Esophagus (tissue), 2 donors: ENCODE measurements around the gene LSAMP. TPM values are rescaled to one million over a fixed set of nuclear protein-coding genes. Genes with fewer than 3 reads are reported as not detected.
A peak's percentile ranks its signal among the peaks of the same experiment; 100 is the strongest.
"Not testable (repeated sequence)": the region's sequence is repeated elsewhere in the genome, so short reads cannot be mapped to it uniquely, and the experiment has no call there.

Source experiments
- H3K27ac ChIP-seq, 2 donors: one replicate each; pipeline ENCODE4 v1.5.1; 2013; ENCODE audit warnings: low read depth in 2 of 2, mild to moderate bottlenecking in 2 of 2, inconsistent platforms in 1 of 2, low read length in 1 of 2, moderate library complexity in 1 of 2
- H3K27me3 ChIP-seq, 2 donors: one replicate each; pipeline ENCODE4 v1.6.1; 2013; ENCODE audit warnings: low read length in 2 of 2, control low read depth in 1 of 2, mild to moderate bottlenecking in 1 of 2; ENCODE audit not compliant: insufficient read depth in 2 of 2, control insufficient read depth in 1 of 2
- H3K36me3 ChIP-seq, 2 donors: one replicate each; pipeline ENCODE4 v1.6.1; 2013; ENCODE audit warnings: low read length in 1 of 2; ENCODE audit not compliant: control insufficient read depth in 2 of 2, insufficient read depth in 2 of 2
- H3K4me1 ChIP-seq, 2 donors: one replicate each; pipeline ENCODE4 v1.6.1; 2013; ENCODE audit warnings: low read length in 1 of 2; ENCODE audit not compliant: control insufficient read depth in 2 of 2, insufficient read depth in 2 of 2
- H3K4me3 ChIP-seq, 2 donors: one replicate each; pipeline ENCODE4 v1.5.1; 2013; ENCODE audit warnings: low read length in 2 of 2, mild to moderate bottlenecking in 2 of 2, low read depth in 1 of 2, moderate library complexity in 1 of 2
- H3K9me3 ChIP-seq, 2 donors: one replicate each; pipeline ENCODE4 v1.6.1; 2013; ENCODE audit warnings: mild to moderate bottlenecking in 2 of 2, low read depth in 1 of 2, low read length in 1 of 2, moderate library complexity in 1 of 2; ENCODE audit not compliant: control insufficient read depth in 2 of 2, insufficient read depth in 1 of 2
- WGBS, 2 donors: extraction: QIAGEN DNeasy Blood & Tissue Kit; methylation state at CpG; one replicate each; pipeline ENCODE4 v1.1.7; 2013; 5-methylcytosine and 5-hydroxymethylcytosine counted together
- polyA plus RNA-seq, 2 donors: library from polyadenylated mRNA; stranded (reverse); fragments of 200-250 nt; gene quantifications; one replicate each; pipeline ENCODE4 v1.2.3, GENCODE V29; 2013
- donor health status: healthy with polysubstance abuse.
- donor health status: Bipolar disorder and iron deficiency.

Gene LSAMP
- polyA plus RNA-seq, 2 donors, result 0.10 to 0.16 TPM

DNA sequence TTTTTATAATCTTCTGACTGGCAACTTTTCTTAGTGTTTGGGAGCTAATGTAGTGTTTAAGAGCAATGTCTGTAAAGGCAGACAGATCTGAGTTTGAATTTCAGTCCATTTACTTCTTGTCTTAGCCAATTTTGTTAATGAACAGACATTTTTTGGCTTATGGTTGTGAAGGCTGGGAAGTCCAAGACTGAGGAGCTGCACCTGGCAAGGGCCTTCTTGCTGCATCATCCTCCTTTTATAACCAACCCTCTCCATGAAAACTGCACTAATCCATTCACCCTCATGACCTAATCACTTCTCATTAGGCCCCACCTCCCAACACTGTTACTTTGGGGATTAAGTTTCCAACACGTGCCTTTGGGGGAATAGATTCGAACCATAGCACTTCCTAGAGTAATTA is 657.5 kb downstream of the LSAMP start:
- no peaks in the 10 kb centered on the region for H3K9me3 ChIP-seq
- no peak overlapping the region for H3K4me3 ChIP-seq
- H3K4me1 ChIP-seq, result peaks cover 0 to 5% of the 10 kb centered on the region in 2 donors
- WGBS, 2 donors, result 84 to 86% methylated on average over 2 of the region's 2 CpGs
- H3K36me3 ChIP-seq, result no peaks in the 10 kb centered on the region
- no peaks in the 10 kb centered on the region for H3K27me3 ChIP-seq
- no peak overlapping the region for H3K27ac ChIP-seq

DNA sequence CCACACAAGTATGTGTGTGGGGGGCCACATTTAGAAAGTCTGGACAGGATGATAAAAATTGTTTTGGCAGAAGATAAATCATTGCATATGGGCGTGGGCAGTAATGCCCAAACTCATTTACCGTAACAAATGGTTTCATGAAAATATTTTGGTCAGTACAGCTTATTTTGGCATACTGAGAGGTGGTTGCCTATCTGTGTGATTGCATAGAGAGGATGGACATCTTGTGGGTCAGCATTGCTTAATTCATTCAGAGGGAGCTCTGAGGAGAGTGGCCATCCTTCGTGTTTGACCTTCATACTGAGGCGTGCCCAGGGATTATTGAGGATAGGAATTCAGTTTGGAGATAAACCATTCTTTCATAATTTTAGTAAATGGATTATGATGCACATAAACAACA is 659.5 kb downstream of the LSAMP start:
- H3K36me3 ChIP-seq, result no peaks in the 10 kb centered on the region
- H3K4me3 ChIP-seq, result no peak overlapping the region
- 66 to 73% methylated on average over 4 of the region's 4 CpGs for WGBS, 2 donors
- no peaks in the 10 kb centered on the region for H3K27me3 ChIP-seq
- no peak overlapping the region for H3K27ac ChIP-seq
- no peaks in the 10 kb centered on the region for H3K9me3 ChIP-seq
- H3K4me1 ChIP-seq, result peaks cover 0 to 4% of the 10 kb centered on the region in 2 donors

DNA sequence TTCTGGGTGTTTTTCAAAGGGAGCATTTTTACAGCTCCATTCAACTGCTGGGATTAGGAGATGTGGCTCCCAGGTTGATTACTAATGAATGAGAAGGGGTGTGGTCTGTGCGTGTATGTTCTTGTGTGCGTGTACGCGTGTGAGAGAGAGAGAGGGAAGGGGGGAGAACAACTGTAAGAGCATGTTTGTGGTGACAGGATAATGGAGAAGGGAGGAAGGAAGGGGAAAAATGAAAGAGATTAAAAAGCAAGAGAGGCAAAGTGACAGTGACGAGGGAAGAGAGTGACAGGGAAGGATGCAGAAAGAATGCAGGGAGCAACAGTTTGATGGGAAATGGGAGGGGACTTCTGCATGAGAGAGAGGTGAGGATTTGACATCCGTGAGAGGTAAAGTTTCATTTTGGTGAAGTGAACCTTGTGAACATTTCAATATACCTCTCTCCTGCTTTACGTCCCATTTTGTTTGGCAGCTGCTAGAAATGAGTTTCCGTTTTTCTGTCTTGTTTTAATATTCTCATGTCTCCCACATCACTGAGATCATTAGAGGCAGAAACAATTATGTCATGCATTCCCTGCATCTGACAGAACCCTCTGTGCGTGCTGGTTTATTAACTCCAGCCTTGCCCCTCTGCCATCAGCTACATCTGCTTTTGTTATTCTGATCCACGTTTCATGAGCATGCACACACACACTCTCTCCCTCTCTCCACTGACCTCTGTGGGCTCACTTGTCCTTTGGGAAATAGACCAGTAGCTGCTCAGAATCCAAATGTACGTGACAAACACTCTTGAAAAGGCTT is 660.3 kb downstream of the LSAMP start:
- no peaks in the 10 kb centered on the region for H3K27me3 ChIP-seq
- H3K4me3 ChIP-seq, result peak overlapping the region; percentile 23 to 59
- H3K9me3 ChIP-seq, result no peaks in the 10 kb centered on the region
- H3K4me1 ChIP-seq, result peaks cover 0 to 3% of the 10 kb centered on the region in 2 donors
- WGBS, 2 donors, result 4% methylated on average over 11 of the region's 11 CpGs
- H3K36me3 ChIP-seq, result no peaks in the 10 kb centered on the region
- peak overlapping the region; percentile 66 to 94 for H3K27ac ChIP-seq

DNA sequence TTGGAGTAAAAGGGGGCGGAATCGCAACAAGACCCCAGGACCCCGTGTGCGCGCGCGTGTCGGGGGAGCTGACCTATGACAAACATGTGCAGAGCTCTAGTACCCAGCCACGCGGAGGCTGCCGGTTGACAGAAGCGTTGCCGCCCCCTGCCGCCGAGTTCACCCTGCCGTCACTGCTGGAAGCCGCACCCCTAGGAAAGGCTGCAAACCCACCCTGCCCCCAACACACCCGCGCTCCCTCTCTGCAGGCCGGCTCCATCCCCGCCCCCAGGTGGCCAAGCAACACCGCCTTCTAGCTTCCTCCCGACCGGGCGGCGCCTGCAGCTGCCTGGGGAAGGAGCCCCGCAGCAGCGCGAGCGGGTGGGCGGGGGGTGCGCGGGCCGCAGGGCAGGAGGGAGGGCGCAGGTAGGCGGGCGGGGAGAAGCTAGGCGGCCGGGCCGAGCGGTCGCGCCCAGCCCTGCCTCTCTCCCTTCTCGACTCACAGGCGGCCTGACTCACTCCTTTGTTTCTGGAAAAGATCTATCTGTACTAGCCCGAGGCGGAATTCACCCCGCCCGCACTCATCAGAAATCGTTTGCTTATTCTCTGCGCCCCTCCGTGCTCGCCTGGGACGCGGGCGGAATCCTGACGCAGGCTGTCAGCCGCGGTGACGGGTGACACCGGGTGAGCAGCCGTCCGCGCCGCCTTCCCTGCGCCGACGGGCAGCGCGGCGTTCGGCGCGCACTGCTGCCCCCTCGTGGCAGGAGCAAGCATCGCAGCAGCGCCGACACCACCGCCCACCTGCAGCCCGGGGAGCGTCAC is 661.1 kb downstream of the LSAMP start:
- Histone ChIP-seq H3K36me3 (no peaks in the 10 kb centered on the region), H3K27me3 (no peaks in the 10 kb centered on the region), H3K4me3 (peak overlapping the region; percentile 51 to 59), H3K27ac (peak overlapping the region; percentile 92 to 94), H3K4me1 (peaks cover 0 to 3% of the 10 kb centered on the region in 2 donors), H3K9me3 (no peaks in the 10 kb centered on the region)
- WGBS, 2 donors, result 0 to 1% methylated on average over 68 to 81 of the region's 81 CpGs

DNA sequence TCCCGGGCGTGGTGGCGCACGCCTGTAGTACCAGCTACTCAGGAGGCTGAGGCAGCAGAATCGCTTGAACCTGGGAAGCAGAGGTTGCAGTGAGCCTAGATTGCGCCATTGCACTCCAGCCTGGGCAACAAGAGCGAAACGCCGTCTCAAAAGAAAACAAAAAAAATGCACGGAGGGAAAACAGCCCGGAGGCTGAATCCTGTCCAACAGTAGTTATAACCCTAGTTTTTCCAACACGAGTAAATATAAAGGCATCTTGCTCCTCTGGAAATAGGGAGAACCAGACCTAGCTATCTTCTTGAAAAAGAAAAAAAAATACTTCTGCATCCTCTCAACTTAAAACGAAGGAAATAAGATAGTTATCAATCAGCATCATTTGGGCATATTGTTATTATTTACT is 661.9 kb downstream of the LSAMP start:
- H3K36me3 ChIP-seq, H3K27me3 ChIP-seq, H3K4me1 ChIP-seq, H3K27ac ChIP-seq, H3K9me3 ChIP-seq: not testable (repeated sequence)
- 53 to 64% methylated on average over 13 of the region's 13 CpGs for WGBS, 2 donors
- peak overlapping the region in 1 of 2 donors; percentile 51 for H3K4me3 ChIP-seq

DNA sequence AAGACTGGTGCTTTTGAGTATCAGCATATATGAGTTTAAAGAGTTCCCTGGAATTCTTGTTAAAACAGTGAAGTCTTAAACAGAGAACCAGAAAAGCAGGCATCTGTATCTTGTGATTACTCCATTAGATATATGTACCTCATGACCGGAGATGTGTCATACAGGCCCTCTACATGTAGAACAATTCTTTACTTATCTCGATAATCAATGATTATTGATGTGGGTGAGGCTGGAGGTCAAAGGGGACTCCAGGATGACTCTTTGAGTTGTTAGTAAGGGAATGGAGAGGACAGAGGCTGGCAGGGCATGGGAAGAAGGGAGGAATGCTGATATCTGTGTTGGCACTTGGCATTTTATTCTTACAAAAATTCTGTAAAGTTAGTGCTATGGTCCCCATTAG is 666.3 kb downstream of the LSAMP start:
- H3K4me3 ChIP-seq, result no peak overlapping the region
- no peaks in the 10 kb centered on the region for H3K27me3 ChIP-seq
- H3K36me3 ChIP-seq, result no peaks in the 10 kb centered on the region
- no peaks in the 10 kb centered on the region for H3K9me3 ChIP-seq
- H3K4me1 ChIP-seq, result no peaks in the 10 kb centered on the region
- WGBS, 2 donors, result 84 to 88% methylated on average over 2 of the region's 2 CpGs
- H3K27ac ChIP-seq, result no peak overlapping the region

DNA sequence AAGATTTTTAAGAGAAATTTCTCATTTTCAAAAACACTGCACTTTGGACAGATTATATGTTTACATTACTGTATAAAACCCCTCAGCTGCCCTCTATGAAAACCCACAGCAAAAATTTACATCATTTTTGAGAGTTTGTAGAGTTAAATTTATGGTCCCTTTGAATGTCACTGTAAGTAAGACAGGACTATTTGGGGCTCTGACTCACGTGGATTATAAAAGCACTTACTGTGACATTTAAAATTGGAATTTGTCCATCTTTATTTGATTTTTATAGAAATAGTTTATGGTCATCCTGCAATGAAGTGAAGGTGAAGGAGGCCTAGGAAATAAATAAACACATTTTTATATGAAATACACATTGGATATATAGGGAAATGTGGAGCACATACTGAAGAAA is 672.3 kb downstream of the LSAMP start:
- no peak overlapping the region for H3K4me3 ChIP-seq
- no peak overlapping the region for H3K27ac ChIP-seq
- 31 to 47% methylated on average over 1 of the region's 1 CpG for WGBS, 2 donors
- H3K9me3 ChIP-seq, result no peaks in the 10 kb centered on the region
- H3K4me1 ChIP-seq, result no peaks in the 10 kb centered on the region
- no peaks in the 10 kb centered on the region for H3K36me3 ChIP-seq
- H3K27me3 ChIP-seq, result no peaks in the 10 kb centered on the region

DNA sequence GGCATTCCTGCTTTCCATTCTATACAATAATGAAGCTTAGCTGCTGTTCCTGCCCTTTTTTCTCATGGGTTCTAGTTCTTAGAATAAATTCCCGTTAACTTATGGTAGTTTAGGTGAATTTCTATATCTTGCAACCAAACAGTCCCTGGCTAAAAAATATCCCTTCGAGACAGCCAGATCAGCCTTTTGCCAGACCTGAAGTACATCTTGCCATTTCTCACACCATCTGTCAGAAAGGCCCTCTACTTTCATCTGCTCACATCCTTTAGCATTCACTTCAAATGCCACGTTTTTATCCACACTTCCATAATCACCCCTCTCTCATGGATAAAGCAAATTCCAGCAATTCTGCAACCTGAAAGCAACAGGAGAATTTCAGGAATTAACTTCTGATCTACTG is 676.6 kb downstream of the LSAMP start:
- no peaks in the 10 kb centered on the region for H3K36me3 ChIP-seq
- no peaks in the 10 kb centered on the region for H3K4me1 ChIP-seq
- H3K9me3 ChIP-seq, result no peaks in the 10 kb centered on the region
- WGBS, 2 donors, result 72 to 78% methylated on average over 3 of the region's 3 CpGs
- H3K4me3 ChIP-seq, result no peak overlapping the region
- H3K27me3 ChIP-seq, result no peaks in the 10 kb centered on the region
- H3K27ac ChIP-seq, result no peak overlapping the region

DNA sequence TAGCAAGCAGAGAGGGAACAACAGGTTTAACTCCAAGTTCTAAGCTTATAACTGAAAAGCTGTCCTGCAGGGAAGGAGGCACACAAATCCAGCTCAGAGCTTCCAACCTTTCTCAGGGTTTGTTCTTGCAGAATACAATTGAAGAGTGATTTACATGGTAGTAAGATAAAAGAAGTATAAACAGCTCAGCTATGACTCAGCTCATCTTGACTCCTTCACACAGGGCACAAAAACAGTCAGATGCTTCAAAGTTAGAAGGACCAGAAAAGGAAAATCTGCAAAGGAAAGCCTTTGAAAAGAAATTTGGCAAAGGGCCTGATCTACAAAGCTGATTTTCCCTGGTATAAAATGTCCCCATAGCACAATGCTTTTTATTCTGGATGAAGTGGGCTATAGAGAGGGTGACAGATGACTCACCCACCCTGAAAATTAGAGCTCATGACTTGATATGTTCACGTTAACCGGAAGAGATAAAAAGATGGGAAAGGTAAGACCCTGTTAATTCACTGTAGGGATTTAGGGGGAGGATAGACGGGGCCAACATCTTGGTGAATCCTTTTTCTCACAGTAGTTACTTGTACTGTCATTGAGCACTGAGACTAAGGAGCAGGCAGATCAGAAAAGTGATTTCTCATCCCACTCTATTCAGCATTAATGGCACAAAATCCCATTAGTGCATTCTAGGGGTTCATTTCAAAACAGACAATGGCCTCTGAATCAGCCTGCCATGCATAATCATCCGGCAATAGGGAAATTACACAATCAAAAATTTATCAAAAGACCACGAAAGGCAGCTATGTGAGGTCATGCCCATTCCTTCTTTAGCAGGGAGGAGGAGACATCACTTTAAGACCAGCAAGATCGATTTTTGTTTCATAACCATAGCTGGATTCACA is 678.5 kb downstream of the LSAMP start:
- Histone ChIP-seq H3K4me1 (no peaks in the 10 kb centered on the region), H3K4me3 (no peak overlapping the region), H3K27me3 (no peaks in the 10 kb centered on the region), H3K36me3 (no peaks in the 10 kb centered on the region), H3K27ac (no peak overlapping the region), H3K9me3 (no peaks in the 10 kb centered on the region)
- 73% methylated on average over 6 of the region's 6 CpGs for WGBS, 2 donors
